SK-N-SH treated with all-trans-retinoic acid at 6 μM for 48 hours (cell line): ENCODE data around the gene CLHC1.

Experiments
- ATAC-seq: fragments of 200-7000 bp; cut with Tn5 transposase; 3 replicates; pipeline ENCODE4 v1.9.1; 2020; ENCODE audit warnings: mild to moderate bottlenecking, moderate library complexity
- ARNTL ChIP-seq: fragments of 450-650 bp; formaldehyde crosslinking; IDR thresholded peaks from 2 replicates; pipeline ENCODE4 v1.5.0; 2020; ENCODE audit warnings: low read depth, mild to moderate bottlenecking, moderate library complexity, borderline replicate concordance
- BACH2 ChIP-seq: fragments of 250-450 bp; sonication (Bioruptor Pico); IDR thresholded peaks from 2 replicates; pipeline ENCODE4 v1.9.0; 2021; ENCODE audit warnings: mild to moderate bottlenecking, borderline replicate concordance
- CSDC2 ChIP-seq: fragments of 250-450 bp; sonication (Bioruptor Pico); IDR thresholded peaks from 2 replicates; pipeline ENCODE4 v1.5.0; 2020; ENCODE audit warnings: mild to moderate bottlenecking, moderate library complexity
- ESRRG ChIP-seq: fragments of 250-450 bp; sonication (Bioruptor Pico); IDR thresholded peaks from 2 replicates; pipeline ENCODE4 v1.6.1; 2021; ENCODE audit warnings: mild to moderate bottlenecking
- GLIS3 ChIP-seq: fragments of 250-450 bp; sonication (Bioruptor Pico); IDR thresholded peaks from 2 replicates; pipeline ENCODE4 v1.5.0; 2020; ENCODE audit warnings: mild to moderate bottlenecking, moderate library complexity
- ISL1 ChIP-seq: fragments of 250-450 bp; sonication (Bioruptor Pico); IDR thresholded peaks from 2 replicates; pipeline ENCODE4 v2.1.2; 2022; ENCODE audit warnings: mild to moderate bottlenecking, moderate library complexity
- OSR1 ChIP-seq: fragments of 250-450 bp; sonication (Bioruptor Pico); IDR thresholded peaks from 2 replicates; pipeline ENCODE4 v1.8.0; 2022; ENCODE audit warnings: moderate library complexity, mild to moderate bottlenecking, inconsistent platforms
- PPARA ChIP-seq: fragments of 250-450 bp; sonication (Bioruptor Pico); IDR thresholded peaks from 2 replicates; pipeline ENCODE4 v1.5.0; 2020; ENCODE audit warnings: mild to moderate bottlenecking, borderline replicate concordance
- RARB ChIP-seq: fragments of 250-450 bp; sonication (Bioruptor Pico); IDR thresholded peaks from 2 replicates; pipeline ENCODE4 v1.8.0; 2021; ENCODE audit warnings: mild to moderate bottlenecking, moderate library complexity
- SNAI2 ChIP-seq: fragments of 250-450 bp; sonication (Bioruptor Pico); IDR thresholded peaks from 2 replicates; pipeline ENCODE4 v1.5.0; 2020; ENCODE audit warnings: mild to moderate bottlenecking, moderate library complexity
- TCF4 ChIP-seq: fragments of 250-450 bp; sonication (Bioruptor Pico); IDR thresholded peaks from 2 replicates; pipeline ENCODE4 v1.8.0; 2021; ENCODE audit warnings: mild to moderate bottlenecking, moderate library complexity, borderline replicate concordance
- TOX ChIP-seq: fragments of 250-450 bp; sonication (Bioruptor Pico); IDR thresholded peaks from 2 replicates; pipeline ENCODE4 v1.8.0; 2021; ENCODE audit warnings: mild to moderate bottlenecking, moderate library complexity, borderline replicate concordance
- ZC3H10 ChIP-seq: fragments of 250-450 bp; sonication (Bioruptor Pico); IDR thresholded peaks from 2 replicates; pipeline ENCODE4 v1.5.1; 2021; ENCODE audit warnings: mild to moderate bottlenecking, moderate library complexity
- ZFP3 ChIP-seq: fragments of 250-450 bp; sonication (Bioruptor Pico); IDR thresholded peaks from 2 replicates; pipeline ENCODE4 v1.5.0; 2020; ENCODE audit warnings: mild to moderate bottlenecking, moderate library complexity
- ZFP30 ChIP-seq: fragments of 450-650 bp; formaldehyde crosslinking; IDR thresholded peaks from 2 replicates; pipeline ENCODE4 v1.5.0; 2022; ENCODE audit warnings: mild to moderate bottlenecking, moderate library complexity
- ZNF565 ChIP-seq: fragments of 450-650 bp; formaldehyde crosslinking; conservative IDR thresholded peaks from 2 replicates; pipeline ENCODE4 v1.5.0; 2020; ENCODE audit warnings: low read depth, mild to moderate bottlenecking, moderate library complexity
- ZNF70 ChIP-seq: fragments of 450-650 bp; formaldehyde crosslinking; IDR thresholded peaks from 2 replicates; pipeline ENCODE4 v1.5.0; 2020; ENCODE audit warnings: mild to moderate bottlenecking, moderate library complexity
- ZNF8 ChIP-seq: fragments of 450-650 bp; formaldehyde crosslinking; IDR thresholded peaks from 2 replicates; pipeline ENCODE4 v1.5.0; 2020; ENCODE audit warnings: mild to moderate bottlenecking, moderate library complexity
- TF ChIP-seq, protein P1 (sequence below): fragments of 250-450 bp; sonication (Bioruptor Pico); IDR thresholded peaks from 2 replicates; pipeline ENCODE4 v1.5.1; 2021; ENCODE audit warnings: mild to moderate bottlenecking, moderate library complexity
- TF ChIP-seq, protein P2 (sequence below): fragments of 250-450 bp; sonication (Bioruptor Pico); IDR thresholded peaks from 2 replicates; pipeline ENCODE4 v1.8.0; 2021; ENCODE audit warnings: low read depth, mild to moderate bottlenecking, moderate library complexity, borderline replicate concordance
- TF ChIP-seq, protein P3 (sequence below): fragments of 250-450 bp; sonication (Bioruptor Pico); IDR thresholded peaks from 2 replicates; pipeline ENCODE4 v1.5.1; 2020; ENCODE audit warnings: low read depth, mild to moderate bottlenecking, moderate library complexity
- TF ChIP-seq, protein P4 (sequence below): fragments of 250-450 bp; sonication (Bioruptor Pico); IDR thresholded peaks from 2 replicates; pipeline ENCODE4 v1.5.0; 2020; ENCODE audit warnings: mild to moderate bottlenecking, moderate library complexity
- TF ChIP-seq, protein P5 (sequence below): fragments of 250-450 bp; sonication (Bioruptor Pico); IDR thresholded peaks from 2 replicates; pipeline ENCODE4 v1.8.0; 2020; ENCODE audit warnings: mild to moderate bottlenecking, moderate library complexity, borderline replicate concordance

Gene CLHC1

DNA sequence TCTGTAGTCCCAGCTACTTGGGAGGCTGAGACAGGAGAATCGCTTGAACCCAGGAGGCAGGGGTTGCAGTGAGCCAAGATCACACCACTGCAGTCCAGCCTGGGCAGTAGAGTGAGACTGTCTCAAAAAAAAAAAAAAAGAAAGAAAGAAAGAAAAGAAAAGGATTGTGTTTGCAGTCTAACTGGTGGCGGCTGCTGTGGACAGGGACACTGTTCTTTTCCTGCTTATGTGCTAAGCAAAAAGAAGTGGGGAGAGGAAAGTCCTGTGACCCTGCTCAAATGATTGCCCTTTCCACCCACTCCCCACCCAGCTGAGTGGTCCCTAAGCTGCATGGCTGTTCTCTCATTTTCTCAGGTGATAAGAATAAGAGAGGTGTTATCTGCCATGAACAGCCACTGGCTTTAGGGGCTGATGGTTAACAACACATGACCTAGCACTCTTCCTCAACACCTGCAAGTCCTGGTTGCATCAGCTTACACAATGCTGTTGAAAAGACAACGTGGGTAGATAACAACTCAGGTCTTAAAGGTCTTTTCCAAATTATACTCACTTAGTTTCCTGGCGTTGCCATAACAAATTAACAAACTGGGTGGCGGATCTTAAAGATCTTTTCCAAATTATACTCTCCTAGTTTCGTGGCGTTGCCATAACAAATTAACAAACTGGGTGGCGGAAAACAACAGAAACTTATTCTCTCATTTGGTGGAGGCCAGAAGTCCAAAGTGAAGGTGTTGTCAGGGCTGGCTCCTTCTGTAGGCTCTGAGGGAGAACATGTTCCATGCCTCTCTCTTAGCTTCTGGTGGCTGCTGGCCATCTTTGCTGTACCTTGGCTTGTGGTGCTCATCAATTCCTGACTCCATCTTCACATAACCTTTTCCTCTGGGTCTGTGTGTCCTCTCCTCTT, 91.5 kb downstream of the CLHC1 start:
- TF ChIP-seq CSDC2 (CRISPR knock-in tag) (no peak), SNAI2 (CRISPR knock-in tag) (no peak), GLIS3 (no peak)
- ATAC-seq, result no peak

DNA sequence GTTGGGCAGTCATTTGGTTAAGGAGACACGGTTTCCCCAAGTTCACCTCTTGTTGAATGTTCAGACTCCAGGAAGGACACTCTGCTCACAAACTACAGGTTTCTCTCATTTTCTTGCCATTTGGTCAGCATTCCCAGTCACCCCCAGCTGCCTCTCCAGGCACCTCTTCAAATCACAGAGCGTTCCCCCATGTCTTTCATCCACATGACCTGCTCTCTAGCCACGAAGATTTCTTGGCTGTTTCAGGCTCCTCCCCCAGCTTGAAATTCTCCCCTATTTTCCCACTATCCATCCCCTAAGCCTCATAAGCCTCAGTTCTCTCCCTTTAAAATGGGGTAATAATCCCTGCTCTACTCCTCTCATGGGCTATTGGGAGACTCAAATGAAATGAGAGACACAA, 92.8 kb downstream of the CLHC1 start:
- TF ChIP-seq, protein P1, sequence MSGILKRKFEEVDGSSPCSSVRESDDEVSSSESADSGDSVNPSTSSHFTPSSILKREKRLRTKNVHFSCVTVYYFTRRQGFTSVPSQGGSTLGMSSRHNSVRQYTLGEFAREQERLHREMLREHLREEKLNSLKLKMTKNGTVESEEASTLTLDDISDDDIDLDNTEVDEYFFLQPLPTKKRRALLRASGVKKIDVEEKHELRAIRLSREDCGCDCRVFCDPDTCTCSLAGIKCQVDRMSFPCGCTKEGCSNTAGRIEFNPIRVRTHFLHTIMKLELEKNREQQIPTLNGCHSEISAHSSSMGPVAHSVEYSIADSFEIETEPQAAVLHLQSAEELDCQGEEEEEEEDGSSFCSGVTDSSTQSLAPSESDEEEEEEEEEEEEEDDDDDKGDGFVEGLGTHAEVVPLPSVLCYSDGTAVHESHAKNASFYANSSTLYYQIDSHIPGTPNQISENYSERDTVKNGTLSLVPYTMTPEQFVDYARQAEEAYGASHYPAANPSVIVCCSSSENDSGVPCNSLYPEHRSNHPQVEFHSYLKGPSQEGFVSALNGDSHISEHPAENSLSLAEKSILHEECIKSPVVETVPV, result no peak
- TF ChIP-seq ZNF70 (CRISPR knock-in tag) (no peak), OSR1 (CRISPR knock-in tag) (no peak), ISL1 (CRISPR knock-in tag) (no peak), TOX (CRISPR knock-in tag) (no peak), ZNF565 (CRISPR knock-in tag) (no peak), ZFP3 (CRISPR knock-in tag) (no peak), CSDC2 (CRISPR knock-in tag) (no peak), ZNF8 (CRISPR knock-in tag) (no peak), ARNTL (CRISPR knock-in tag) (no peak), BACH2 (CRISPR knock-in tag) (no peak), ZC3H10 (CRISPR knock-in tag) (no peak), RARB (no peak), GLIS3 (no peak)
- TF ChIP-seq, protein P2, sequence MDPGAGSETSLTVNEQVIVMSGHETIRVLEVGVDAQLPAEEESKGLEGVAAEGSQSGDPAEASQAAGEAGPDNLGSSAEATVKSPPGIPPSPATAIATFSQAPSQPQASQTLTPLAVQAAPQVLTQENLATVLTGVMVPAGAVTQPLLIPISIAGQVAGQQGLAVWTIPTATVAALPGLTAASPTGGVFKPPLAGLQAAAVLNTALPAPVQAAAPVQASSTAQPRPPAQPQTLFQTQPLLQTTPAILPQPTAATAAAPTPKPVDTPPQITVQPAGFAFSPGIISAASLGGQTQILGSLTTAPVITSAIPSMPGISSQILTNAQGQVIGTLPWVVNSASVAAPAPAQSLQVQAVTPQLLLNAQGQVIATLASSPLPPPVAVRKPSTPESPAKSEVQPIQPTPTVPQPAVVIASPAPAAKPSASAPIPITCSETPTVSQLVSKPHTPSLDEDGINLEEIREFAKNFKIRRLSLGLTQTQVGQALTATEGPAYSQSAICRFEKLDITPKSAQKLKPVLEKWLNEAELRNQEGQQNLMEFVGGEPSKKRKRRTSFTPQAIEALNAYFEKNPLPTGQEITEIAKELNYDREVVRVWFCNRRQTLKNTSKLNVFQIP (CRISPR knock-in tag), result no peak
- TF ChIP-seq, protein P3, sequence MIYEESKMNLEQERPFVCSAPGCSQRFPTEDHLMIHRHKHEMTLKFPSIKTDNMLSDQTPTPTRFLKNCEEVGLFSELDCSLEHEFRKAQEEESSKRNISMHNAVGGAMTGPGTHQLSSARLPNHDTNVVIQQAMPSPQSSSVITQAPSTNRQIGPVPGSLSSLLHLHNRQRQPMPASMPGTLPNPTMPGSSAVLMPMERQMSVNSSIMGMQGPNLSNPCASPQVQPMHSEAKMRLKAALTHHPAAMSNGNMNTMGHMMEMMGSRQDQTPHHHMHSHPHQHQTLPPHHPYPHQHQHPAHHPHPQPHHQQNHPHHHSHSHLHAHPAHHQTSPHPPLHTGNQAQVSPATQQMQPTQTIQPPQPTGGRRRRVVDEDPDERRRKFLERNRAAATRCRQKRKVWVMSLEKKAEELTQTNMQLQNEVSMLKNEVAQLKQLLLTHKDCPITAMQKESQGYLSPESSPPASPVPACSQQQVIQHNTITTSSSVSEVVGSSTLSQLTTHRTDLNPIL, result no peak
- TF ChIP-seq, protein P4, sequence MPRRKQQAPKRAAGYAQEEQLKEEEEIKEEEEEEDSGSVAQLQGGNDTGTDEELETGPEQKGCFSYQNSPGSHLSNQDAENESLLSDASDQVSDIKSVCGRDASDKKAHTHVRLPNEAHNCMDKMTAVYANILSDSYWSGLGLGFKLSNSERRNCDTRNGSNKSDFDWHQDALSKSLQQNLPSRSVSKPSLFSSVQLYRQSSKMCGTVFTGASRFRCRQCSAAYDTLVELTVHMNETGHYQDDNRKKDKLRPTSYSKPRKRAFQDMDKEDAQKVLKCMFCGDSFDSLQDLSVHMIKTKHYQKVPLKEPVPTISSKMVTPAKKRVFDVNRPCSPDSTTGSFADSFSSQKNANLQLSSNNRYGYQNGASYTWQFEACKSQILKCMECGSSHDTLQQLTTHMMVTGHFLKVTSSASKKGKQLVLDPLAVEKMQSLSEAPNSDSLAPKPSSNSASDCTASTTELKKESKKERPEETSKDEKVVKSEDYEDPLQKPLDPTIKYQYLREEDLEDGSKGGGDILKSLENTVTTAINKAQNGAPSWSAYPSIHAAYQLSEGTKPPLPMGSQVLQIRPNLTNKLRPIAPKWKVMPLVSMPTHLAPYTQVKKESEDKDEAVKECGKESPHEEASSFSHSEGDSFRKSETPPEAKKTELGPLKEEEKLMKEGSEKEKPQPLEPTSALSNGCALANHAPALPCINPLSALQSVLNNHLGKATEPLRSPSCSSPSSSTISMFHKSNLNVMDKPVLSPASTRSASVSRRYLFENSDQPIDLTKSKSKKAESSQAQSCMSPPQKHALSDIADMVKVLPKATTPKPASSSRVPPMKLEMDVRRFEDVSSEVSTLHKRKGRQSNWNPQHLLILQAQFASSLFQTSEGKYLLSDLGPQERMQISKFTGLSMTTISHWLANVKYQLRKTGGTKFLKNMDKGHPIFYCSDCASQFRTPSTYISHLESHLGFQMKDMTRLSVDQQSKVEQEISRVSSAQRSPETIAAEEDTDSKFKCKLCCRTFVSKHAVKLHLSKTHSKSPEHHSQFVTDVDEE (CRISPR knock-in tag), result no peak
- TF ChIP-seq, protein P5, sequence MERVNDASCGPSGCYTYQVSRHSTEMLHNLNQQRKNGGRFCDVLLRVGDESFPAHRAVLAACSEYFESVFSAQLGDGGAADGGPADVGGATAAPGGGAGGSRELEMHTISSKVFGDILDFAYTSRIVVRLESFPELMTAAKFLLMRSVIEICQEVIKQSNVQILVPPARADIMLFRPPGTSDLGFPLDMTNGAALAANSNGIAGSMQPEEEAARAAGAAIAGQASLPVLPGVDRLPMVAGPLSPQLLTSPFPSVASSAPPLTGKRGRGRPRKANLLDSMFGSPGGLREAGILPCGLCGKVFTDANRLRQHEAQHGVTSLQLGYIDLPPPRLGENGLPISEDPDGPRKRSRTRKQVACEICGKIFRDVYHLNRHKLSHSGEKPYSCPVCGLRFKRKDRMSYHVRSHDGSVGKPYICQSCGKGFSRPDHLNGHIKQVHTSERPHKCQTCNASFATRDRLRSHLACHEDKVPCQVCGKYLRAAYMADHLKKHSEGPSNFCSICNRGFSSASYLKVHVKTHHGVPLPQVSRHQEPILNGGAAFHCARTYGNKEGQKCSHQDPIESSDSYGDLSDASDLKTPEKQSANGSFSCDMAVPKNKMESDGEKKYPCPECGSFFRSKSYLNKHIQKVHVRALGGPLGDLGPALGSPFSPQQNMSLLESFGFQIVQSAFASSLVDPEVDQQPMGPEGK, result no peak
- no peak for ATAC-seq

DNA sequence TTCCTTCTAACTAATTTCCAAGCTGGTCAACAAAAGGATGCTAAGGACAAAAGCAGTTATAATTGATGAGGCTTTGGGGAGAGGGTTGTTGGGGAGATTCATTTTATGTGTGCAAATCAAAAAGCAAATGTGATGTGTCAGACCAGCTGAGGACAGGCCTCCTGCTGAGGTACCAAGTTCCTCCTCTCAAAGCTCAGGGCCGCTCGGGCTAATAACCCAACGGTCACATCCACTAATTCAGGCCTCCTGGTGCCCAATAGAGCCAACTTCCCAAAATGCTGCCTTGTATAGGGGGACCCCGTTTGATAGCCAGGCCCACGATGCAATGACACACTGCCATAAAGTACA, 93.2 kb downstream of the CLHC1 start:
- ATAC-seq, result no peak
- TF ChIP-seq PPARA (no peak), ZC3H10 (CRISPR knock-in tag) (no peak), ZNF70 (CRISPR knock-in tag) (no peak), RARB (no peak), GLIS3 (no peak), ESRRG (CRISPR knock-in tag) (no peak), ARNTL (CRISPR knock-in tag) (no peak), ISL1 (CRISPR knock-in tag) (no peak), ZFP30 (CRISPR knock-in tag) (no peak), TCF4 (CRISPR knock-in tag) (no peak), CSDC2 (CRISPR knock-in tag) (no peak), ZNF565 (CRISPR knock-in tag) (no peak), OSR1 (CRISPR knock-in tag) (no peak), TOX (CRISPR knock-in tag) (no peak), ZNF8 (CRISPR knock-in tag) (no peak), SNAI2 (CRISPR knock-in tag) (no peak), ZFP3 (CRISPR knock-in tag) (no peak)
- TF ChIP-seq, protein P1, result no peak
